Activated T-cell treated with anti-CD3 and anti-CD28 coated beads for 48 hours (primary cell): ENCODE results near the gene RPS27L.
"Not testable (repeated sequence)": the region's sequence is repeated elsewhere in the genome, so short reads cannot be mapped to it uniquely, and the experiment has no call there.

ENCODE experiments used
- DNase-seq: peaks from one replicate; pipeline ENCODE4 v3.0.0-alpha.2; 2020; ENCODE audit warnings: low read depth

The RPS27L gene

DNA sequence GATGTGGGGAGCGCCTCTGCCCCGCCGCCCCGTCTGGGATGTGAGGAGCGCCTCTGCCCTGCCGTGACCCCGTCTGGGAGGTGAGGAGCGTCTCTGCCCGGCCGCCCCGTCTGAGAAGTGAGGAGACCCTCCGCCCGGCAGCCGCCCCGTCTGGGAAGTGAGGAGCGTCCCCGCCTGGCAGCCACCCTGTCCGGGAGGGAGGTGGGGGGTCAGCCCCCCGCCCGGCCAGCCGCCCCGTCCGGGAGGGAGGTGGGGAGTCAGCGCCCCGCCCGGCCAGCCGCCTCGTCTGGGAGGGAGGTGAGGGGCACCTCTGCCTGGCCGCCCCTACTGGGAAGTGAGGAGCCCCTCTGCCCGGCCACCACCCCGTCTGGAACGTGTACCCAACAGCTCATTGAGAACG lies 58.4 kb downstream of the RPS27L start:
- not testable (repeated sequence) for DNase-seq
